Measurements from ENCODE around the gene ACVR2B. TPM values are rescaled to one million over a fixed set of nuclear protein-coding genes. Genes with fewer than 3 reads are reported as not detected.

ACVR2B gene
- total RNA-seq, 4 donors from 2014 or later = 2.7 to 9.9 (median 4.3) TPM

GRCh38 chr3:38475716-38476115 is 22.0 kb downstream of the ACVR2B start:
- no peak for ATAC-seq (ENCODE audit: low FRiP score)
- TF ChIP-seq CTCF (IDR thresholded peaks at IDR 0.05) = no peak
- DNase-seq (ENCODE audit: low spot score) = no peak

GRCh38 chr3:38476157-38476756 is 22.6 kb downstream of the ACVR2B start:
- no peak for DNase-seq (ENCODE audit: low spot score)
- no peak for TF ChIP-seq CTCF (IDR thresholded peaks at IDR 0.05)
- ATAC-seq (ENCODE audit: low FRiP score) = no peak

GRCh38 chr3:38477057-38477820 is 23.5 kb downstream of the ACVR2B start:
- DNase-seq (ENCODE audit: low spot score) (no peak), ATAC-seq (ENCODE audit: low FRiP score) (no peak)
- TF ChIP-seq CTCF (IDR thresholded peaks at IDR 0.05) = no peak

- no peak for TF ChIP-seq CTCF (IDR thresholded peaks at IDR 0.05)
- ATAC-seq (ENCODE audit: low FRiP score) (no peak), DNase-seq (ENCODE audit: low spot score) (no peak)
Measured at GRCh38 chr3:38477839-38478450, 24.3 kb downstream of the ACVR2B start.

- ATAC-seq (ENCODE audit: low FRiP score) = no peak
- no peak for TF ChIP-seq CTCF (IDR thresholded peaks at IDR 0.05)
- no peak for DNase-seq (ENCODE audit: low spot score)
Measured at GRCh38 chr3:38478901-38479300, 25.2 kb downstream of the ACVR2B start.

GRCh38 chr3:38479431-38480092 is 25.9 kb downstream of the ACVR2B start:
- ATAC-seq (ENCODE audit: low FRiP score) (peak; percentile 90), DNase-seq (ENCODE audit: low spot score) (no peak)
- TF ChIP-seq CTCF (IDR thresholded peaks at IDR 0.05) = no peak

All from omental fat pad (tissue), 4 donors.